SKM-1 (cell line): Measurements from ENCODE around the gene MCRS1.
A peak's percentile ranks its signal among the peaks of the same experiment; 100 is the strongest.
"Not testable (repeated sequence)": the region's sequence is repeated elsewhere in the genome, so short reads cannot be mapped to it uniquely, and the experiment has no call there.

Experiments
- DNase-seq: peaks from one replicate; lab custom pipeline; 2025; ENCODE audit not compliant: unreplicated experiment; lab: John Stamatoyannopoulos, UW

Gene MCRS1, protein sequence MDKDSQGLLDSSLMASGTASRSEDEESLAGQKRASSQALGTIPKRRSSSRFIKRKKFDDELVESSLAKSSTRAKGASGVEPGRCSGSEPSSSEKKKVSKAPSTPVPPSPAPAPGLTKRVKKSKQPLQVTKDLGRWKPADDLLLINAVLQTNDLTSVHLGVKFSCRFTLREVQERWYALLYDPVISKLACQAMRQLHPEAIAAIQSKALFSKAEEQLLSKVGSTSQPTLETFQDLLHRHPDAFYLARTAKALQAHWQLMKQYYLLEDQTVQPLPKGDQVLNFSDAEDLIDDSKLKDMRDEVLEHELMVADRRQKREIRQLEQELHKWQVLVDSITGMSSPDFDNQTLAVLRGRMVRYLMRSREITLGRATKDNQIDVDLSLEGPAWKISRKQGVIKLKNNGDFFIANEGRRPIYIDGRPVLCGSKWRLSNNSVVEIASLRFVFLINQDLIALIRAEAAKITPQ

DNA sequence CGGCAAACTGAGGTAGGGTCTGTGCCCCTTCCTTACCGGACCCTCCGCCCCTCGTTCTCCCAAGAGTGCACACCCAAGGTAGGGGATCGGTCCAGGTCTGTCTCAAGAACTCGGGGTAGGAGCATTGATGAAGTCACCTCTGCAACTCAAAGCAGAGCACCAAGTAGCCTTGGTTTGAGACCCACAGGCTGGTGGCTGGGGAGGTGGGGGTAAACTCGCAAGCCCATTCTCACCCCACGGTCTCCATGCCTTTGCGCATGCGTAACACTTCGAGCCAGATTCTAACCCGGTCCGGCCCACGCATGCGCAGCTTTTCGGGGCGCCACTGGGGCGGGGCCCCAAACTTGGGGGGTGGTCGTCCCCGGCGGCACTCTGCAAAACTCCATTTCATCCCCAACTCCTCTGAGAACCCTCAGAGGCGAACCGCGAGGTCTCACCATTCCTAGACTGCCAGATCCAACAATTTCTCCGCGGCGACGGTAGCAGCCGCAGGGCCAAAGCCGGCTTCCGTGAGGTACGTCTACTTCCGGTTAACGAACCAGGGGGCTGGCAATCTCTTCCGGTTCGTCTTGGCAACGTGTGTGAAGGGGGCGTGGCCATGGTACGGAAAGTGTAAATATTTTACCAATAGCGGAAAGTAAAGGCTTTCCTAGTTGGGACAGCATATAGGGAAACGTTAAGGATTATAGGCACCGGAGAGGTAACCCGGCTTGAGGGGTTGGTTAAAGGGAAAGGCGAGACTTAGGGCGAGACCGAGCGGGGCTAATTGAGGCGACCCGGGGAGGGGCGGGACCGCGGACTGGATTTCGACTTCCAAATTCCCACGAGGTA lies at the start of gene MCRS1:
TSS of gene MCRS1 (minus strand) at position 532 of the 831 bp plus-strand sequence. CDS start 1,411 bp downstream, outside the sequence.
- DNase-seq, result peak; percentile 65

DNA sequence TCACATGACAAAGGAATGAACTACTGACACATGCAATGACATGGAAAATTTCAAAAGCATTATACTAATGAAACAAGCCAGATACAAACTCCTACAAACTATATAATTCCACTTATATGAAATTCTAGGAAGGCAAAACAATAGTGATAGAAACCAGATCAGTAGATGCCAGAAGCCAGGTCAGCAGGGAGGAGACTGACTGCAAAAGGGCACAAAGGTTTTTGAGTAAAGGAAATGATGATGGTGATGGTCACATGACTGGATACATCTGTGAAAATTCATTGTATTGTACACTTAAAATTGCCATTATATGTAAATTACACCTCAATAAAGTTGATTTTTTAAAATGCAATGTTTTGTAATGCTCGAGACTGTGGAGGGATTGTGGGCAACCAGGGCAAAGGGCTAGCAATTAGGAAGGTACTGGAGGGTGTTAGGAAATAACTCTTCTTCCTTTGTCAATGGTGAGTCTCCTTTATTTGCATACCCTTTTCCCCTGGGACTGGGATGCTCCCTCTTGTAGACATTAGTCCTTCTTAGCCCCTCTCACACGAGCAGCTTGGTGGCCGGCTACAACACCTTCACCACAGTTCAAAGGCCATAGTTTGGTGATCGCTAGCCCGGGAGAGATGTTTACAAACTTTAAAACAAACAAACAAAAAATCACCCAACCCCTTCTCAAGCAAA lies 48.7 kb upstream of the MCRS1 start:
- DNase-seq, result no peak

DNA sequence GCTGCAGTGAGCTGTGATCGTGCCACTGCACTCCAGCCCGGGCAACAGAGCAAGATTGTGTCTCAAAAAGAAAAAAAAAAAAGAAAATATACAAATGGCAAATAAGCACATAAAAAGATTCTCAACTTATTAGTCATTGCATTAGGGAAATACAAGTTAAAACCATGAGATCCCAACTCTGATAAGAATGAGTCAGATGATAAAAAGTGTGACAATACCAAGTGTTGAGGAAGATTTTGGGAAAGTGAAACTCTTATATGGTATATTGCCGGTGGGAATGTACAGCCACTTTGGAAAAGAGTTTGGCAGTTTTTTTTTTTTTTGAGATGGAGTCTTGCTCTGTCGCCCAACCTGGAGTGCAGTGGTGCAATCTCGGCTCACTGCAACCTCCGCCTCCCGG lies 47.8 kb upstream of the MCRS1 start:
- DNase-seq, result no peak

DNA sequence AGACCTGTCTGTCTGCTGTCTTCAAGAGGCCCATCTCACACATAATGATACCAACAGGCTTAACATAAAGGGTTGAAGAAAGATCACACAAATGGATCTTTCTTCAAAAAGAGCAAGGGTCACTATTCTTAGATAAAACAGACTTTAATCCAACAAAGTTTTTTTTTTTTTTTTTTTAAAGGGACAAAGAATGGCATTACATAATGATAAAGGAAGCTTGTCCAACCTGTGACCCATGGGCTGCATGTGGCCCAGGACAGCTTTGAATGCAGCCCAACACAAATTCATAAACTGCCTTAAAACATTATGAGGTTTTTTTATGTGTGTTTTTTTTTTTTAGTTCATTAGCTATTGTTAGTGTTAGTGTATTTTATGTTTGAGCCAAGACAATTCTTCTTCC lies 44.3 kb upstream of the MCRS1 start:
- DNase-seq, result no peak

DNA sequence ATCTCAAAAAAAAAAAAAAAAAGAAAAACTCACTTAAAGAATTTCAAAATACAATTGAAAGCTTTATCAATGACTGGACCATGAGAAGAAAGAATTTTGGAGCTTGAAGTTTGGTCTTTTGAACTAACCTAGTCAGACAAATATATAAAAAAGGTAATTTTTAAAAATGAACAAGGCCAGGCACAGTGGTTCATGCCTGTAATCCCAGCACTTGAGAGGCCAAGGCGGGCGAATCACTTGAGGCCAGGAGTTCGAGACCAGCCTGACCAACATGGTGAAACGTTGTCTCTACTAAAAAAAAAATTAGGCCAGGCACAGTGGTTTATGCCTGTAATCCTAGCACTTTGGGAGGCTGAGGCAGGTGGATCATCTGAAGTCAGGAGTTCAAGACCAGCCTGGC lies 42.8 kb upstream of the MCRS1 start:
- DNase-seq, result not testable (repeated sequence)

DNA sequence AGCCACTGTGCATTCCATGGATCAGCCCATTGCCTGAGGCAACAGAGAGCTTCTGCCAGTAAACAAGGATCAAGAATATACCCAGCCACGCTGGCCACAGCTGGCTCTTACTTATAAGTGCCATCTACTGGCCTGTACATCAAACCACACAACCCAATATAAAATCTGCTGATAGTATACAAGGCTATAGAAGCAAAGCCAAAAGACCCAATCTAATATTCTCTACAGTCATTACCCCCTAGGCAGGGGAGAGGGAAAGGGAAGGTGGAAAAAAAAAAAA lies 41.9 kb upstream of the MCRS1 start:
- DNase-seq, result no peak

DNA sequence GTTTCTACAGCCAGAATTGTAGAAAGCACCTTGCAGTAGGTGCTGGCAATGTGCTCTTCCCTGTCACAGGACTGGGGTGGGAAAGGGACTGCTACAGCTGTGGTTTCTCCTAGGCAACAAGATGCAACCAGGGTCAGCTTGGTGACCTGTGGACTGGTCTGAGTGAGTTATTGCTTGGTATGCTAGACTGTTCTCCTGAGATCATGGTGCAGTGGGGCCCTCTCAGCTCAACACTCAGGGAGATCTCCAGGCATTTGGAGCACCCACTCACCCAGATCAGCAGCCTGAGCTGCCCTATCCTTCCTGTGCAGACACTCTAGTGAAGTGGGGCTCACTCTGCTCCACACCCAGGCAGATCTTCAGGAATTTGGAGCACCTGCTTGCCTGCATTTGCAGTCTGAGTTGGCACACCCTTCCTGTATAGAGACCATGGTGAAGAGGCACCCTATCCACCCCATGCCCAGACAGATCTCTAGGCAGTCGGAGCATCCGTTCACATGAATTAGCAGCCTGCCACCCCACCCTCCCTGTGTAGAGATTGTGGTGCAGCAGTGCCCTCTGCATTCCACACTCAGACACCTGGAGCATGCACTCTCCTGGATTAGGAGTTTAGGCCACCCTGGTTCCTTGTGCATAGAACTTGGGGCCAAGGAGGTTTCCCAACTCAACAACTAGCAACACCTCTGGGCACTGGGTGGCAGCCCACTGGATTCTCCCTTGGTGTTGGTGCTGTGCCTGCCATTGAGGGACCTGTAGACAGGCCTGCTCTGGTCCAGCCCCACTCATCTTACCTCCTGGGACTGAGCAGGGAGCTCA lies 41.3 kb upstream of the MCRS1 start:
- DNase-seq, result no peak

DNA sequence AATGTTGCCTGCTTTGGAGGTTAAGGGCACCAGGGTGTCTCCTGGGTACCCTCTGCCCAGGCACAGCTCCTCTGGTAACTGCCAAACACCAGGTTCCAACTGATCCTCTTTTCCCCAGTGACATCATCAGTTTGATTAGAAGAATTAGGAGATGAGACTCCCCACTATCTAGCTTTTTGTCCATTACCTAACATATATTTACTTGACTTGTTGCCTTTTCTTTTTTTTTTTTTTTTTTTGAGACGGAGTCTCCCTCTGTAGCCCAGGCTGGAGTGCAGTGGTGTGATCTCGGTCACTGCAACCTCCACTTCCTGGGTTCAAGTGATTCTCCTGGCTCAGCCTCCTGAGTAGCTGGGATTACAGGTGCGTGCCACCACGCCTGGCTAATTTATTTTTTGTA lies 37.6 kb upstream of the MCRS1 start, which contains the start of gene FAM186B:
TSS of gene FAM186B (minus strand) at position 101 of the 400 bp plus-strand sequence. CDS start 162 bp downstream, outside the sequence.
- not testable (repeated sequence) for DNase-seq

DNA sequence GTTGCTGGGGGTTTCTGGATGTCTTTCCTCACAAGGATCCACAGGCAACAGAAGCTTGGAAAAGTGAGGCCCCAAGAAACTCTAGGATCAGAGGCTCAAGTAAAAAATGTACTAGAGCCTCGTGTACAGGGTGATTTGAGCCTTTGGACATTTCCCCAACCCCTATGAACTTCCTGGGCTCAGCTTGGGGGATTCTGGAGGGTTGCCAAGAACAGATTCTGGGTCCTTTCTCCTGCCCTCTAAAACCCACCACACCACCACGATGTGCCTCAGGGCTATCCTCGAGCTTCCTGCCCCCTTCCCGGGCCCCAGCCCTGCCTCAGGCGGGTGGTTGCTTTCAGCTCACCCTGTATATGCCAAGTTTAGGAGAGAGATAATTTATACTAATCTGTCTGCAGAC lies 36.9 kb upstream of the MCRS1 start:
- DNase-seq, result no peak

DNA sequence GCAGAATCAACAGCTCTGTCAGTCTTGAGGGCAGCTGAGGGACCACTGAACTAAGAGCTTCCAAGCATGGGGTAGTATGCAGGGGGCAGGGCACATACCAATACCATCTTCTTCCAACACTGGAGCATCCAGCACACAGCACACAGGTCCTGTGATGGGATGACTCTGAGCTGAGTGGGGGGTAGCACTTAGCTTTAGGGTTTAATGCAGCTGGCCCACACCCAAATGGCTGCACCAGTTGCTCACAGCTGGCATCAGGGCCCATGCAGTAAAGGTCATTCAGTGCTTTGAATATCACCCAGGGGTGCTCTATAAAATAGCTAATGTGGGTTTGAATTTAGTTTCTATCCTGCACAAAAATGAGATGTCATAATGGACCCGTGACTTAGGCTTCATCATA lies 35.8 kb upstream of the MCRS1 start:
- no peak for DNase-seq

DNA sequence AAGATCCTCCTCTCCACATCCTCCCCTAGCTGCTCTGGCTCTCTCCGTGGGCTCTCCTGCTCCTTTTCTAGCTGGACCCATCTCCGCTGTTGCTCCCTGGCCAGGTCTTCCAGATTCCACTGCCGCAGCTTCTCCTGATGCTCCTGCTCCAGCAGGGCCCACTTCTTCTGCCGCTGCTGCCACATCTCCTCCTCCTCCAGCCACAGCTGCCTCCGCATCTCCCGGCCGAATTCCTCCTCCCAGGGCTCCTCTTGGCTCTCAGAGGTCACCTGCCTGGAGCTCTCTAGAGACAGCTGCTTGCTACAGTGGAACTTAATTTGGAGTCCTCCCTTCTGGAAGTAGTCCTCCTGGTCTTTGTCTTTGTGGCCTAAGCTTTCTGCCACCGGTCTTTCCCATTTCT lies 32.0 kb upstream of the MCRS1 start:
- DNase-seq, result no peak

DNA sequence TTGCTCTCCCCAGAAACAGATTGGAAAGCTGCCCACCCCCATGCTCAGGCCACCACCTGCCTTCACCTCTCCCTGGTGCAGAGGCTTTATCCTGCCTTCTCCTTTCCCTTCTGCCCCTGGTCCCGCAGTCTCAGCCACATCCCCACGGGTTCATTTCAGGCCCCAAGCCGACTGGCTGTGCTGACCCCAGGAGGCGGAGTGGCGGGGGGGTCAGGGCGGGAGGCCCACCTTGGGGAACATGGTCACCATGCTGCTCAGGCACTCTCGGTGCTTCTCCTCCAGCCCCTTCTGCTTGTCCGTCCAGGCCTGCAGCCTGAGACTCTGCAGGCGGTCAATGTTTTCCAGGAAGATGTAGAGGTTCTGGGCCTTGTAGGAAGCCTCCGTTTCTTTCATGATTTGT lies 30.6 kb upstream of the MCRS1 start:
- no peak for DNase-seq

DNA sequence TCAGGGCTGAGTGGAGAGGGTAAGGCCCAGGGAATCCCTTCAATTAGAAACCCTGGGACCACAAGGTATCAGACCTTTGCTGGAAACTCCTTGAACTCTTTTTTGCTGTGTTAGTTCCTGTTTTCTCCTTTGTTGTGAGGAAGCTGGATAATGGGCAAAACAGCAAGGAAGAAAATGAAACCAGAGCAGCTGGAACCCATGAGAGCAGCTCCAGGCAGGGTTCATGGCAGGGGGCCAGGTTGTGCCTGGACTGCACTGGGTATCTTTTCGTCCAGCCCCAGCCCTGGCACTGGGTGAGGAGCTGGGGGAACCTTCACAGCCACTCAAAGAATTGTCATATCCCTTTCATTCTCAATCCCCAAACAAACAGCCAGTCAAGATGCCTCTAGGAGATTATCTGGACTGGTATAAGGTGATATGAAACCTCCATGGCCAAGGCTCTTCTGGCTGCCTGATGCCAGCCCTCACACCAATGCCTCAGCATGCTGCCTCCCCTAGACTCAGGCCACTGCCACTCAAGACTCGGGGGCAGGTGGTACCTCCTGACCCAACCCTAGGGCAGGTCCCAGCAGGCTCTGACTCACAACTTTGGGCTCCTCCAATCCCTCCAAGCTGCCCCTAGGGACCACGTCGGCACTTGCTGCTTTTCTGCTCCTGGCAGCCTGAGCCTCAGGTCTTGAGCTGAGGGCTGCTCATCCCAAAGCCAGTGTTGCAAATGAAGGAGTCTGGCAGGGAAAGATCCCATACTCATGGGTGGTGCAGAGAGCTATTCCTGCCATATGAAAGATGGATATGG lies 21.0 kb upstream of the MCRS1 start:
- no peak for DNase-seq

DNA sequence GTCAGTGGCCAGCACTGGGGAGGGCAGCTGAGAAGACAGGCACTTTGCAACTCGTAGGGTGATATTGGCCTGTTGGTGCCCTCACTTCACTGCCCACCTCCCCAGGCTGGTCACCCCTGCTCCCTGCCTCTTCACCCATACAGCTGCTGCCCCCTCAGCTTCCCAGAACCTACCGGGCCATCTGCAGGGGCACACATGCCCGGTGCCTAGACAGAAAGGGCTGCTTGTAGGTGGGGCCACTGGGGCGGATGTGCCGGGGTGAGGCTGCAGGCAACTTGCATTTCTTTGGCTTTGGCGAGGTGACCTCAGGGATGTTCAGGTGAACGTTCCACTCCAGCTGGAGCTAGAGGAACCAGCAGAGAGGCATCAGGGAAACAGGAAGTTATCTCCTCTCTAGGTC lies 20.3 kb upstream of the MCRS1 start:
- DNase-seq, result no peak

DNA sequence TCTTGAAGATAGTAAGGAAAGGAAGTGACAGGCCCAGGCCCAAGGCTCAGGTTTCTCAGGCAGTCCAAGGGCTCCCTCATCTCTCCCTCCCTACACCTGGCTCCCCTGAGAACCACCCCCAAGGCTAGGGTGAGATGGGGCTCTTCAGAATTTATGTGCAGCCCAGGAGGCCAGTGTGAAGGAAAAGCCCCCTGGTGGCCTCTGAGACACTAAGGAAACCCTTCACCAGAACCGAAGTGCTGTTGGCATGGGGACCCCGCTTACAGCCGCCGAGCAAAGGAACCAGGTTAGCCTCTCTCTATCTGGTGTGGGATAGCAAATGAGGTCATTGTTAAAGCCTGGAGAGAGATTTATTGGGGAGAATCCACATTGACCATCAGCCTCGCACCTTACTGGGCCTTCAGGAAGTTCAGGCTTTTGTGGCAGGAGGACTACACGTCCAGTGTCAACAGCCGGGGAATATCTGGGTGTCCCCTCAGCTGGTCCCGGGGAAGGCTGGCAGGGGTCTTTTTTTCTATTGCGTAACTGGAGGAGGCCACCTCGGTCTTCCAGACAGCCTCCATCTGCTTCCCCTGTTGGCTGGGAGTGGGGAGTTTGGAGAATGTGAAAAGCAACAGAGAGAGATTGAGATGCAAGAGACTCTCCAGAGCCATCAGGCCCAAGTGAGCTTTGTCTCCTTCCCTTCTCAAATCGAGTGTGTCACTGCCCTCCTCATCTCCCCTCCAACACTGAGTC lies 19.4 kb upstream of the MCRS1 start:
- no peak for DNase-seq

DNA sequence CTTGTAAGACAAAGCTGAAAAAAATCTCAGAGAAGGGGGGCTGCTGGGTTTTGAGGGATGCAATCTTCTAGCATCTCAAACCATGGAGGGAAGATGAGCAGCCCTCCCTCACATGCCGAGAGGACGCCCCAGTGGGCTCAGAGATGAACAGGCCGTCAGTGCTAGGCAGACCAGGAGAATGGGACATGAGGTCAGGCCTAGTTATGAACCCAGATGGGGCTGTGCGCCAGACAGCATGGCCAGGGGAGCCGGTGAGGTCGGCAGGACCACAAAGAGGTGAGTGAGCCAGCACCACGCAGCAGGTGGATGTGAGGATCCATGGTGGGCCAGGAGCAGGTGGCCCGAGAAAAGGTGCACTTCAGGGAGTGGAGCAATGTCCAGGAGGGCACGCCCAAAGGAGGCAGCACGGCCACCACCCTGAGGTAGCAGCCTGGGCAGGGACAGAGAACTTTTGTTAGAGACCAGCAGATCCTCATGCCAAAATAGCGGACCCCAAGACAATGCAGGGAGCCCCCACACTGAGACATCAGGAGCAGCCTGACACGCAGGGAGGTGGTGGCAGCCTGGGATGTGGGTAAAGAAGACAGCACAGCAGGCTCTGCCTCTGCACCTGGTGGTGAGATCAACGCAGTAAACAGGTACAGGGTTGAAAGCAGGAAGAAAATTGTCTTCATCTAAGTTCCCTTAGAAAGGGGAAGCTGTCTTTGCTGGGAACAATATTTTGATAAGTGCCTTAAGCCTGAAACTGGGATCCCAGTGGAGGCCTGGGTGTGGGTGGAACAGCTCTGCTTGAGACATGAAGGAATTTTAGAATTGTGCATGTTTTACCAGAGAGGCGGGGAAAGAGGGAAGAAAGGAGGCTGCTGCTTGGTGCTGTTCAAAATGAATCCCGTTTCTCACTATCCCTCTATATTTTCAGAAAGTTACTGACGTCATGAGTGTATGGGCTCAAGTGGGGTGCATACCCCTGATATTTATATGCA lies 17.8 kb upstream of the MCRS1 start:
- DNase-seq, result no peak

DNA sequence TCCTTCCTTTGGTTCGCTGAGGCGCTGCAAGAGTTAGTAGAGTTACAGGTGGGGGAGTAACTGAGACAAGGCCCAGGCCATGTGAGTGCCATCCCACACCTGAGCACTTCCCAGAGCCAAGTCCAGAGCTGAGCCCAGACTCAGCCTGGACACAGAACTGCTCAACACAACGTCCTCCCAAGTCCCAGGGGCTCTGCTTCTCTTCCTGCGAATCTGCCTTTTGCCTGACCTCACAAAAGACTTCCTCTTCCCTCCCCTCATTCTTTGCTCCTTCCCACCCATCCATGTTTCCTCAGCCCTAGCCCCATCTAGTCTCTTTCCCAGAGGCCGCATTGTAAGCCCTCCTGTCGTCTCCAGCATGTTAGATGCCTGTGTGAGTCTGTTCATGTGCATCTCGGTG lies 16.6 kb upstream of the MCRS1 start:
- DNase-seq, result no peak
